Measurements from ENCODE around the gene LYST.

GRCh38 chr1:235883261-235883927, 16.7 kb upstream of the LYST start:
- TF ChIP-seq FOXM1 (IDR thresholded peaks at IDR 0.05; ENCODE audit: borderline replicate concordance) (no peak), HDGF (IDR thresholded peaks at IDR 0.05; ENCODE audit: borderline replicate concordance) (no peak), SP1 (IDR thresholded peaks at IDR 0.05) (no peak), ARNT (IDR thresholded peaks at IDR 0.05) (no peak), ELF4 (IDR thresholded peaks at IDR 0.05) (no peak), TARDBP (IDR thresholded peaks at IDR 0.05) (no peak), PKNOX1 (IDR thresholded peaks at IDR 0.05) (no peak), ZNF384 (IDR thresholded peaks at IDR 0.05) (no peak), BHLHE40 (IDR thresholded peaks at IDR 0.05; ENCODE audit: borderline replicate concordance) (no peak), LEF1 (IDR thresholded peaks at IDR 0.05; ENCODE audit: borderline replicate concordance) (no peak), FOXA1 (IDR thresholded peaks at IDR 0.05) (no peak), NFRKB (IDR thresholded peaks at IDR 0.05) (no peak)
